Effector memory CD4-positive, alpha-beta T cell (primary cell): ENCODE results near the gene MAP2K6.
A peak's percentile ranks its signal among the peaks of the same experiment; 100 is the strongest.

Experiments
- DNase-seq, 3 donors: peaks; one replicate each; pipeline ENCODE4 v3.0.0-alpha.2; 2020
- H3K27ac ChIP-seq: 2 replicates; pipeline ENCODE4 v1.7.0; 2013; ENCODE audit warnings: mild to moderate bottlenecking, low read length, moderate library complexity; ENCODE audit not compliant: insufficient read depth, poor library complexity, severe bottlenecking
- H3K27me3 ChIP-seq: replicated peaks from 2 replicates; pipeline ENCODE4 v1.7.0; 2013; ENCODE audit warnings: mild to moderate bottlenecking, low read length; ENCODE audit not compliant: insufficient read depth, control insufficient read depth, poor library complexity, severe bottlenecking
- H3K36me3 ChIP-seq: 2 replicates; pipeline ENCODE4 v1.7.0; 2013; ENCODE audit warnings: mild to moderate bottlenecking, low read length, moderate library complexity; ENCODE audit not compliant: control insufficient read depth, insufficient read depth
- H3K4me1 ChIP-seq: 2 replicates; pipeline ENCODE4 v1.7.0; 2013; ENCODE audit warnings: low read length, mild to moderate bottlenecking; ENCODE audit not compliant: control insufficient read depth, insufficient read depth, poor library complexity, severe bottlenecking
- H3K4me3 ChIP-seq: 2 replicates; pipeline ENCODE4 v1.7.0; 2013; ENCODE audit warnings: low read length, low read depth, mild to moderate bottlenecking; ENCODE audit not compliant: insufficient read depth, poor library complexity, severe bottlenecking
- H3K9me3 ChIP-seq: 2 replicates; pipeline ENCODE4 v1.7.0; 2013; ENCODE audit warnings: mild to moderate bottlenecking, low read length, moderate library complexity; ENCODE audit not compliant: control insufficient read depth

The MAP2K6 gene

DNA sequence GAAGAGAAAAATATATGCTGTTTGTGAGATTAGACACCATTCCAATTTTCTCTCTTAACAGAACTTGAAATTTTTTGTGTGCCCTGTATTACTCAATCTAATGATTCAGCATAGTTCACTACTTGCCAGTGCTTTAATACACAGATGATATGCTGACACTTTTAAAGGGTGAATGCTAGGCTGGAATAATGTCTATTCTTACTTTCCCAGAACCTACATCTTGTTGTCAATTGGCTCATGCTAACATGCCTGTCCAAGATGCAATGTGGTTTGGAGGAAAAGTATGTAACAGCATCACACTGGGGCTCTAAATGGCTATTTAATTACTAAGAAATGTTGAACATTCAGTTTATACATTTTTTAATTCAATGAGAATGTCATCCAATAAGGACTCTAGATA lies 7.6 kb upstream of the MAP2K6 start:
- Histone ChIP-seq H3K36me3 (no peaks in the 10 kb centered on the region), H3K27ac (no peak overlapping the region), H3K9me3 (no peaks in the 10 kb centered on the region), H3K27me3 (no peaks in the 10 kb centered on the region), H3K4me1 (no peaks in the 10 kb centered on the region), H3K4me3 (no peak overlapping the region)
- no peak for DNase-seq

DNA sequence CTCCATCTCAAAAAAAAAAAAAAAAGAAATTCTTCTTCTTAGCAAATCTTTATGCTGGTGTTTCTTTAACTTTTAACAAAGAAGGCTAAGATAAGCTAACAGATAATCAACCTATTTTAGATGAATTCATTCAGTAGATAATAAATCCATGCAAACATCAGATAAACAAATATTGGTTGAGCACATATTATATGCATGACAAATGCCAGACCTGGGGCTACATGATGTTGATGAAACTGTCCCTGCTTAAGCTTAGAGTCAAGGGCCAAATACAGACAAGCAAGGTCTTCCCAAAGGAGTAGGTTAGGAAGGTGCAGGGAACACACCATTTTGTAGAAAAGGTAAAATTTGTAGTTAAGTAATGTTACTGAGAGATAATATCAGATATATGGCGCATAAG lies 6.7 kb upstream of the MAP2K6 start:
- H3K4me1 ChIP-seq, result no peaks in the 10 kb centered on the region
- no peak overlapping the region for H3K27ac ChIP-seq
- H3K4me3 ChIP-seq, result no peak overlapping the region
- DNase-seq, result no peak
- no peaks in the 10 kb centered on the region for H3K9me3 ChIP-seq
- no peaks in the 10 kb centered on the region for H3K36me3 ChIP-seq
- no peaks in the 10 kb centered on the region for H3K27me3 ChIP-seq

DNA sequence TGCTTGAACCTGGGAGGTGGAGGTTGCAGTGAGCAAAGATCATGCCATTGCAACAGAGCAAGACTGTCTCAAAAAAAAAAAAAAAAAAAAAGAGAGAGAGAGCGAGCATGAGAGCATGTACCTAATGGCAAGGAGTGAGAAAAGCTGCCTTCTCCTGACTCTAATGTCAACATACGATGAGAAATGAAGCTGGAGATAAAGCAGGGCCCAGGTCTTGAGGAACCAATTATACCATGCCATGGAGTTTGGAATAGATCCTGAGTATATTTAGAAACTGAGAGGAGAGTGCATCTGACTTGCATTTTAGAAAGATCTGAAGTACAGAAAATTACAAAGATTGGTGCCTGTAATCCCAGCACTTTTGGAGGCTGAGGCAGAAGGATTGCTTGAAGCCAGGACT lies 3.8 kb upstream of the MAP2K6 start:
- Histone ChIP-seq H3K36me3 (no peaks in the 10 kb centered on the region), H3K4me3 (no peak overlapping the region), H3K9me3 (no peaks in the 10 kb centered on the region), H3K27me3 (no peaks in the 10 kb centered on the region), H3K4me1 (no peaks in the 10 kb centered on the region), H3K27ac (no peak overlapping the region)
- no peak for DNase-seq

DNA sequence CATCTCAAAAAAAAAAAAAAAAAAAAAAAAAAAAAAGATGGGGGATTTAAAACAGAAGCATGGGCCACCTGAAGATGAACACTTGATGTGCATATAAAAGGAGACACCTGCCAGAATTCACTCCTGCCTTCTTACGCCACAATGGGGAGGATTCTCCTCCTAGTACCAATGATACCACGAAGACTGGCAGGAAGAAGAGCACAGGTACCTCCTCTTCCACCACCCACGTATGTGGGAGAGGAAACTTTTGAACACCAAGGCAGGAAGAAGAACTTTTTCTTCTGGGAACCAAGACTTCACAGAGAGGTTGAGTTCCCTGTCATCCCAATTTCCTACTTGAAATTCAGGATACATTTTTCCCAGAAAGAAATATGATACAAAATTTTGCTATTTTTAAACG lies 2.7 kb upstream of the MAP2K6 start:
- Histone ChIP-seq H3K27ac (no peak overlapping the region), H3K4me1 (peaks cover 3% of the 10 kb centered on the region), H3K9me3 (no peaks in the 10 kb centered on the region), H3K27me3 (no peaks in the 10 kb centered on the region), H3K4me3 (no peak overlapping the region), H3K36me3 (no peaks in the 10 kb centered on the region)
- DNase-seq, result no peak

DNA sequence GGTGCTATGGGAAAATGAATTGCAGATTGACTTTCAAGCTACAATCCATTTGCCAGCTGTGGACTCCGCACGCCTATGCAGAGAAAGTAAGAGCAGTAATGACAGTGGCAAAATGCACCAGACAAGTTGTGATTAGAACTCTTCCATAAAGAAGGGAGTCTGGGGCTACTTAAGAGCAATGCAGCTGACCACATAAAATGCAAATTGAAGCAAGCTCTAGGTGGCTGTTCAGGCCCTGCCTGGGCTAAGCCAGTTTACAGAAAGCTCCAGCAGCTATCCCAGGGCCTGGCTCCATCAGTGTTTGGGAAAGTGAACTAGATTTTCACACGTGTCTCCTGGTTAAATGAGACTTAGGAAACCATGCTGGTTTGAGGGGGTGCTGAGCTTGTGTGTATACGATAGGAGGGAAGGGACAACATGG lies 2.2 kb upstream of the MAP2K6 start:
- H3K36me3 ChIP-seq, result no peaks in the 10 kb centered on the region
- H3K4me3 ChIP-seq, result no peak overlapping the region
- H3K9me3 ChIP-seq, result no peaks in the 10 kb centered on the region
- DNase-seq, result no peak
- no peaks in the 10 kb centered on the region for H3K27me3 ChIP-seq
- H3K4me1 ChIP-seq, result peaks cover 8% of the 10 kb centered on the region
- H3K27ac ChIP-seq, result no peak overlapping the region

DNA sequence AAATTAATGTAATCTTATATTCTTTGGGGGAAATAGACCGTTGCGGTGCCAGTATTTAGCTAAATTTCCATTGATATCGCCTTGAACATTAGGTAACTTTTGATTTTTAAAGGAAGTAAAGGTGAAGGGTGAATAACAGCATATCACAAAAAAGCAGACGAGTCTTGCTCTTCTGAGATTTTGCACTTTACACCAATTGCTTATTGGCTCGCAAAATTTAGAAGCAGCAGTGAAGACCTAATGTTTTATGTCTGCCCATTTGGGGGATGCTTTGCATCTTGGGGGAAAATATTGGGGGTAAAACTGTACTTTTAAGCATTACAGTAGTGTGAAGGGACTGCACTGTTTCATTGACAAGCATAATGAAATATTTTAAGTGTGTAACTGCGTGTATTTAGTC lies 934 bp downstream of the MAP2K6 start:
- H3K27ac ChIP-seq, result peak overlapping the region; percentile 33
- DNase-seq, result no peak
- H3K36me3 ChIP-seq, result no peaks in the 10 kb centered on the region
- no peaks in the 10 kb centered on the region for H3K27me3 ChIP-seq
- peak overlapping the region; percentile 55 for H3K4me3 ChIP-seq
- peaks cover 13% of the 10 kb centered on the region for H3K4me1 ChIP-seq
- no peaks in the 10 kb centered on the region for H3K9me3 ChIP-seq

DNA sequence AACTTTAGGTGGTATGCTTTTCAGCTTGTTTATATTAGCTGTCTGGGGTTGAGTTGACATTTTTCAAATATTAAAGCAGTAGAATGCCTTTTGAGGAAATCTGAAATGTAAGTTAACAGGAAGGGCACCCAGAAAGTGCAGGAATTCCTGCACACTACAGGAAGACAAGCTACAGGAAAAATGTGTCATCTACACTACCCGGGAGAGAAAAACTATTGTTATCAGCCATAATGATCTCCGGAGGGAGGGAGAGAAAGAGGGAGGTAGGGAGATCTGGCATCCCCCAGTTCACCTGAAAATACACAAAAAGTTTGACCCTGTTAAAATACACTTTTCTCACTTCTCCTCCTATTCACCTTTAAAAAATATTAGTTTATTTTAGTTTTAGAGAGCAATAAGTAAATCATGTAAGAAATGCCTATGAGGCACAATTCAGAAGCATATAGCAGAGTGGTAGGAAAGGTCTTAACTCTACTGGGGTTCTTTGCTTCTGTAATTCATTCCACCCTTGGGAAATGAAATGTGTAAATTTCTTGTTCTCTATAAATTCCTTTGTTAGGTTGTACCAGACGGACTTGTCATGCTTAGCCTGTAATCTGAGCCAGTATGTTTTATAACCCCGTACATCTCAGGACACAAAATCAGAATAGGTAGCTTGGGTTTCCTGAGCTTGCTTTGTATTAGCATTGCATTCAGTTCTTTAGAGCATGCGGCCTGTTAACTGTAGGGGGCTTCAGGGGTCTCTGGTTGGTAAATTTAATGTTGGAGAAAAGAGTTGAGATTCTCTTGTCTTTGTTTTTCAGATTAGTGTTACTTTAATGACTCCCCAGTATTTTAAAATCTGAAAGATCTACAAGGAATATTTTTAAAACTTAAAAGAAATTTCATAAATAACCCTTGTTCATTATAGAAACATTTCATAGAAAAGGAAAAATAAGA lies 3.3 kb downstream of the MAP2K6 start:
- H3K4me3 ChIP-seq, result no peak overlapping the region
- no peak for DNase-seq
- H3K9me3 ChIP-seq, result no peaks in the 10 kb centered on the region
- no peaks in the 10 kb centered on the region for H3K27me3 ChIP-seq
- peaks cover 13% of the 10 kb centered on the region for H3K4me1 ChIP-seq
- no peak overlapping the region for H3K27ac ChIP-seq
- no peaks in the 10 kb centered on the region for H3K36me3 ChIP-seq

DNA sequence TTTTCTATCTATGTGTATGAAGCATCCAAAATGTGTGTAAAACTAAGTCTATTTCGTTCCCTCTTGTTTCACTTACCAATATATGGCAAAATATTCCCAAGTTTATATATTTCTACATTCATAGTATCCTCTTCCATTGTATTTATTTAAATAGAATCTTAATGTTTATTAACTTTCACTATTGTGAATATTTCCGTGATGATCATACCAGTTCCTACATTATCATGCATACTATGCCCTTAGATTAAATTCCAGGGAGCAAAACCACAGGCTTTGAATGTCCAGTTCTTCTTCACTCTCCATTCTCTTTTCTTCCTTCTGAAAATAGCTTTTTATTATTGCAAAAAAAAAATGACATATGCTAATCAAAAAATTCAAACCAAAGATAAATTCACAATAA lies 4.0 kb downstream of the MAP2K6 start:
- no peak for DNase-seq
- H3K4me1 ChIP-seq, result peaks cover 17% of the 10 kb centered on the region
- H3K36me3 ChIP-seq, result no peaks in the 10 kb centered on the region
- H3K27me3 ChIP-seq, result no peaks in the 10 kb centered on the region
- H3K27ac ChIP-seq, result no peak overlapping the region
- H3K4me3 ChIP-seq, result no peak overlapping the region
- H3K9me3 ChIP-seq, result no peaks in the 10 kb centered on the region

DNA sequence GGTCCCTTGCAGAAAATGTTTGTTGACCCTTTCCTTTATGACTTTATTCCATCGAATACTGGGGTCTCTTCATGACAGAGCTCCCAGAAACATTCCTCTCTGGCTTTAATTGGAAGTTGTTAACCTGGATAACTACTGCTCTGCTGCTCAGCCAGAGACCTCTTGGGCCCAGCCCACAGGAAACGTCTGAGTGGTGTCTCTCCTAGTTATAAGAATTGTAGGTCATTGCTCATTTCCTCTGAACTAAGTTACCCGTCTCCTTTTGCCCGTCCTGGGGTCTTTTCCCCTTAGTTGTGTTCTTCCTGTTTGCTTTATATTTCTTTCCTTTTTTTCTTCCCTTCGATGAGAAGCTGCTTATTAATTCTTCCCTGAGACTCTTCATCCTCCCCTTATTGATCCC lies 9.0 kb downstream of the MAP2K6 start:
- Histone ChIP-seq H3K4me3 (no peak overlapping the region), H3K27me3 (no peaks in the 10 kb centered on the region), H3K36me3 (no peaks in the 10 kb centered on the region), H3K4me1 (peaks cover 4% of the 10 kb centered on the region), H3K9me3 (no peaks in the 10 kb centered on the region), H3K27ac (no peak overlapping the region)
- DNase-seq, result no peak

DNA sequence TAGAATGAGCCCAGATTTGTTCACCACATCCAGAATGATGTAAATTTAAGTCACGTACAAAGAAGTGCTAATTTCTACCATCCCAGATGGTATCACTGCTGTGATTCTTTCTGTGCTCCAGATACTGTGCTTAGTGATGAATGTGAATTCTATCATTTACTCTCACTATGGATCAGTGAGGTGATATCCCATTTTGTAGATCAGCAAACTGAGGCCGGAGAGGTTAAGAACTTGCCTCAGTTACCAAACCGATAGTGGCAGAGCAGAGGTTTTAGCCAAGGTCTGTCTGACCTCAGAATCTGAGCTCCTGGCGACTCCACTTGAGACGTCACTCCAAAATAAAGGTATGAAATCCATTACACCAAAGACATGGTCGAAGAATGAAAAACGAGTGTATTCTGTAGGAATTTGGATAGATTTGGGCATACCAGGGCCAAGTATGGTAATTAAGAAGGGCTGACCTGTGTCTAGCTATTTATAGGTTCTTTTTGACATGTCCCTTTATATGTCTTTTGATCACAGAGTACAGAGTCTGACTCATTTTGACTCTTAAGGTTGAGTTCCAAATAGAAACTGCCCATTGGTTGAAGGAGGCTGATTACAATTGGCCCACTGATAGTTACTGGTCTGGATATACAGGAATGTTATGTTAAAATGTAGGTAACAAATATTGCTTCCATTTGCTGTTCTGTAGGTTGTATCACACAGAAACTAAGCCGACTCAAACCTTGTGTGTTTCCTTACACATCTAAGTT lies 10.0 kb downstream of the MAP2K6 start:
- no peaks in the 10 kb centered on the region for H3K9me3 ChIP-seq
- H3K27ac ChIP-seq, result no peak overlapping the region
- H3K4me3 ChIP-seq, result no peak overlapping the region
- no peak for DNase-seq
- no peaks in the 10 kb centered on the region for H3K27me3 ChIP-seq
- peaks cover 4% of the 10 kb centered on the region for H3K4me1 ChIP-seq
- no peaks in the 10 kb centered on the region for H3K36me3 ChIP-seq
